ENCODE results near the gene GCFC2.

- TF ChIP-seq CTCF (IDR thresholded peaks at IDR 0.05 in 2 of 3, conservative IDR thresholded peaks at IDR 0.05 in 1 of 3; ENCODE audit: borderline replicate concordance in 1 of 3, insufficient read depth in 1 of 3, low read depth in 2 of 3, low read length in 2 of 3), result no peak
- no peak for TF ChIP-seq SP1 (IDR thresholded peaks at IDR 0.05; ENCODE audit: low read depth)
- no peak for TF ChIP-seq JUND (IDR thresholded peaks at IDR 0.05)
- TF ChIP-seq EZH2 (IDR thresholded peaks at IDR 0.05), result no peak
- TF ChIP-seq TCF7L2 (IDR thresholded peaks at IDR 0.05; ENCODE audit: borderline replicate concordance, extremely low read depth, insufficient read depth, insufficient read length), result no peak
- no peak for TF ChIP-seq ELF1 (IDR thresholded peaks at IDR 0.05; ENCODE audit: borderline replicate concordance, low read depth)
- TF ChIP-seq ATF3 (IDR thresholded peaks at IDR 0.05), result no peak
- no peak for TF ChIP-seq POLR2A (IDR thresholded peaks at IDR 0.05; ENCODE audit: borderline replicate concordance, extremely low read depth, insufficient read depth, insufficient read length)
- TF ChIP-seq EZH2phosphoT487 (IDR thresholded peaks at IDR 0.05; ENCODE audit: borderline replicate concordance), result no peak
- TF ChIP-seq EGR1 (IDR thresholded peaks at IDR 0.05; ENCODE audit: low read depth), result no peak
- TF ChIP-seq POLR2AphosphoS5 (IDR thresholded peaks at IDR 0.05; ENCODE audit: low read depth, low read length), result no peak
- TF ChIP-seq SRF (IDR thresholded peaks at IDR 0.05; ENCODE audit: low read depth), result no peak
Measured at GRCh38 chr2:75645643-75646042, 65.1 kb downstream of the GCFC2 start.

Measured in HCT116 (cell line).